COR-L47 (cell line): ENCODE measurements around the gene AGAP1.
"Not testable (repeated sequence)": the region's sequence is repeated elsewhere in the genome, so short reads cannot be mapped to it uniquely, and the experiment has no call there.

Experiments used
- DNase-seq: peaks from one replicate; lab custom pipeline; 2025; lab: John Stamatoyannopoulos, UW

Gene AGAP1

DNA sequence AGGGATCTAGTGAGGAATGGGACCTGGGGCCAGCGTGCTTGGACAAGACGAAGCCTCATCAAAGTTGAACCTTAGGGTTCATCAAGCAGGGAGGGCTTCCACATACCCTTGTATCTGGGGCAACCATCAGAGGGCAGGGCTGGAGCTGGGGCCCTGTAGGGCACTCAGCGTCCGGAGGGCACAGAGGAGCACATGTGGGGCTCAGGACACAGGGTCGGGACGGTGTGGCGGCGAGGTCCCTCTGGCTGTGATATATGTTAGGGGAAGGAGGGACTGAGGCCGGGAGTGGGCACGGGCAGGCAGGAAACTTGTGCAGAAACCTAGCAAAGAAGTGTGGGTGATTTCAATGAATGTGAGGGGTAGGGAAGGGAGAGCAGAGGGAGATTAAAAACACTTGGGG, 244.0 kb downstream of the AGAP1 start:
- DNase-seq = no peak

- no peak for DNase-seq
Observed at GRCh38 chr2:235739704-235740415, 246.0 kb downstream of the AGAP1 start.

GRCh38 chr2:235740821-235741220, 247.0 kb downstream of the AGAP1 start:
- DNase-seq = peak; percentile 9

GRCh38 chr2:235744161-235744560, 250.3 kb downstream of the AGAP1 start:
- DNase-seq = no peak

DNA sequence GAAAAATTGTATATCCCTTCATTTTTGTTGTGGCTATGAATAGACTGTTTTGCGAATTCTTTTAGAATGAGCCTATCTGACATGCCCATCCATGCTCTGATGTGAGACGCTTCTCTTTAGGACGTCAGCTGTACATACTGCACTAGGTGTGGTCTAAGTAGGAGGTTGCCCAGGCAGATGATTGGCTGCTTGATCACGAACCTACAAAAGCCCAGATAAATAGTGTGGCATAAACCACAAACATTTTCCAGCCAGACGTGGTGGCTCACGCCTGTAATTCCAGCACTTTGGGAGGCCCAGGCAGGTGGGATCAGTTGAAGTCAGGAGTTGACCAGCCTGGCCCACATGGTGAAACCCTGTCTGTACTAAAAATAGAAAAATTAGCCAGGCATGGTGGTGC, 251.8 kb downstream of the AGAP1 start:
- no peak for DNase-seq

GRCh38 chr2:235746257-235746934, 252.6 kb downstream of the AGAP1 start:
- peak; percentile 43 for DNase-seq

GRCh38 chr2:235747001-235747785, 253.3 kb downstream of the AGAP1 start:
- DNase-seq = no peak

GRCh38 chr2:235747786-235748091, 253.9 kb downstream of the AGAP1 start:
- peak; percentile 35 for DNase-seq

GRCh38 chr2:235749121-235749770, 255.4 kb downstream of the AGAP1 start:
- no peak for DNase-seq

DNA sequence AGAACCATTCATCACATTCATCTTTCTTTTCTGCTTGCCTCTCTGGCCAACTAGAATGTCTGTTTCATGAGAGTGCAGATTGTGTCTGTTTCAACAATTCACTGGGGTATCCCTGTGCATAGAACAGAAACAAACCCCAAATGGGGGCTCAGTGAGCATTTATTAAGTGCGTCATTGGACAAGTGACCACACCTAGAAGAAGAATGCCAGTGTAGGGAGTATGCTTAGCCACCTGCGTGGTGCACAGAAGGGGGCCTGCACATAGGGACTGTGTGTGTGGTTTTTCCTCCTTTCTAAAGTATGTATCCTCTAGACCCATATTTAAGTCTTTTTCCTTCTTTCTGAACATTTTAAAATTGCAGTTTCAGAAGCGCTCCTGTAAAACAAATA, 255.9 kb downstream of the AGAP1 start:
- DNase-seq = no peak

GRCh38 chr2:235752846-235753245, 259.0 kb downstream of the AGAP1 start:
- no peak for DNase-seq

GRCh38 chr2:235754357-235755207, 260.7 kb downstream of the AGAP1 start:
- no peak for DNase-seq

DNA sequence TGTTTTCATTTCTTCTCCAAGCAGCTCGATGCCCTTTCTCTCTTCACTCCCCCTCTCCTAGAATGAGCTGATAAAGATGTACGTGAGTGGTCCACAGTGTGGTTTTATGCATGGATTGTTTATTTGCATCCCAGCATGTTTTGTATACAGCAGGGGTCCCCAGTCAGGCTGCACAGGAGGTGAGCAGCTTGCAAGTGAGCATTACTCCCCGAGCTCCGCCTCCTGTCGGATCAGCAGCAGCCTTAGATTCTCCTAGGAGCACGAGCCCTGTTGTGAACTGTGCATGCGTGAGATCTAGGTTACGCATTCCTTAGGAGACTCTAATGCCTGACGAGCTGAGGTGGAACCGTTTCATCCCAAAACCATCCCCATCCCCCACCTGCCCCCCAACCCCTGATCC, 262.6 kb downstream of the AGAP1 start:
- DNase-seq = no peak

GRCh38 chr2:235757212-235757611, 263.4 kb downstream of the AGAP1 start:
- no peak for DNase-seq

GRCh38 chr2:235757640-235758039, 263.8 kb downstream of the AGAP1 start:
- no peak for DNase-seq

- no peak for DNase-seq
Observed at GRCh38 chr2:235762832-235763598, 269.2 kb downstream of the AGAP1 start.

DNA sequence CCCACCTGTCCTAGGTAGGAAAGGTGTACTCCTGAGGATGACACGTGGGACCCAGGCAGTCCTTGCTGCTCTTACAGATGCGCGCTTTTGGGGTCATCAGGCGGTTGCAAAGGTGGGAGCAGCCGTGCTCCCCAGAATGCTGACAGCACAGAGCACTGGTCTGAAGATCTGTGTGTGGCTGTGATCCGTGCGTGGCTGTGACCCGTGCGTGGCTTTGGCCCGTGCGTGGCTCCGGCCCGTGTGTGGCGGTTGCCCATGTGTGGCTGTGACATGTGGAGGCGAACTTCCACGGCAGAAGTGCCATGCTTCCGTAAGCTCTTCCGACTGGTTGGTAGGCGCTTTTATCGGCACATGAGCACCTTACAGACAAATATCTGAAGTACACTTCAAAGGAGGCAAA, 270.0 kb downstream of the AGAP1 start:
- no peak for DNase-seq

GRCh38 chr2:235764478-235764877, 270.6 kb downstream of the AGAP1 start:
- DNase-seq = not testable (repeated sequence)

DNA sequence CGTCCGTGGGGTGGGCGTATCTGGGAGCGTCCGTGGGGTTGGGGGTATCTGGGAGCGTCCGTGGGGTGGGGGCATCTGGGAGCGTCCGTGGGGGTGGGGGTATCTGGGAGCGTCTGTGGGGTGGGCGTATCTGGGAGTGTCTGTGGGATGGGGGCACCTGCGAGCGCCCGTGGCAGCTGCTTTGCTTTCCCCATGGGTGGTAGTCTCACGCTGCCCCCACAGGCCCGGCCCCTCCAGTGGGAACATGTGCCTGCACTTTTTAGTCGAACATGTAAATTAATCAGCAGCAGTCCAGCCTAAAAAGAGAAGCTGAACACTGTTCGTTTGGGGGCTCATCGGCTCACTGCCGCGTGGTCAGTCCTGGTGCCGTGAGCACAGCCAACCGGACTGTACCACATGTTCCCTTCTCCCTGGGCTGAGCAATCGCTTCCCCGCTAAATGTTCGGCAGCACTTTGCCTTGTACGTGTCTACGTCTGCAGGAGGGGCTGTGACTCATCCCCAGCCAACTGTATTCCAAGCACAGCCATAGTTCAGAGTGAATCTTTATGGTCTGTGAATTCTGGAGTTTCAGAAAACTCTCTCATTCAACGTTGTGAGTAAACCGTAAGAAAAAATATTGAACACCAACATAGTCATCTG, 271.5 kb downstream of the AGAP1 start:
- DNase-seq = no peak

DNA sequence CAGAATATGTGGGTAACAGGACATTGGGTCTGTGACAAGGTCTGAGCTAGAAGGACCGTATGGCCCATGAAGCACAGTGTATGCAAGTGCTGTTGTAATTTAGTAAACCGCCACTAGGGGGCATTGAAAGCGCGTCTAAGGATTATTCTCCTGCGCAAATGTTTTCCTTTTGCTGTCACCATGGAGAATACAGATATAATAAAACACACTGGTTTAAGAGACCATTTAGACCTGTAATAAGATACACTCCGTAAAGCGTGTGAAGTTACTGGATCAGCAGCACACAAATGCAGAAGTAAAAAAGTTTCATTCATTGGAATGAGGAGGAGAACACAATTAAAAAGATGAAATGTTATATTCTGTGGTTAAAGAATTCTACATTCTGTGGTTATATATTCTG, 272.4 kb downstream of the AGAP1 start:
- peak; percentile 33 for DNase-seq
